Occipital lobe (tissue), 2 donors: ENCODE data around the gene SLC22A12. TPM values are rescaled to one million over a fixed set of nuclear protein-coding genes. Genes with fewer than 3 reads are reported as not detected.

Experiments used
- DNase-seq: peaks from one replicate; lab custom pipeline; 2025; lab: John Stamatoyannopoulos, UW
- total RNA-seq: library from RNA; depleted of rRNA; stranded (reverse); fragments of >200 nt; gene quantifications from one replicate; pipeline ENCODE4 v1.2.3, GENCODE V29; 2014

The SLC22A12 gene
- total RNA-seq, 1 donor from 2014 or later: not detected

GRCh38 chr11:64647019-64647779, 56.2 kb downstream of the SLC22A12 start:
- no peak for DNase-seq

GRCh38 chr11:64648551-64648950, 57.5 kb downstream of the SLC22A12 start:
- DNase-seq: no peak

GRCh38 chr11:64649291-64649697, 58.3 kb downstream of the SLC22A12 start:
- DNase-seq: no peak

- no peak for DNase-seq
Measured at GRCh38 chr11:64650923-64651523, 60.0 kb downstream of the SLC22A12 start.

Other genes starting within 250 kb of the SLC22A12 start
- gene RPS6KA4, start 232.1 kb upstream of the SLC22A12 start, total RNA-seq: 10.0 TPM
- not detected for gene SLC22A11, start 35.3 kb upstream of the SLC22A12 start, total RNA-seq
- 219 TPM for gene NRXN2, start 132.0 kb downstream of the SLC22A12 start, total RNA-seq
- gene RASGRP2, start 152.9 kb downstream of the SLC22A12 start, total RNA-seq: 36.7 TPM
- 1.2 TPM for gene PYGM, start 168.8 kb downstream of the SLC22A12 start, total RNA-seq
- gene SF1, start 187.3 kb downstream of the SLC22A12 start, total RNA-seq: 80.0 TPM
- 9.8 TPM for gene MAP4K2, start 212.0 kb downstream of the SLC22A12 start, total RNA-seq
- gene MEN1, start 219.3 kb downstream of the SLC22A12 start, total RNA-seq: 17.2 TPM